AG04450 (cell line): ENCODE data around the gene SLCO2A1. TPM values are rescaled to one million over a fixed set of nuclear protein-coding genes. Genes with fewer than 3 reads are reported as not detected.
A peak's percentile ranks its signal among the peaks of the same experiment; 100 is the strongest.

Source experiments
- CTCF ChIA-PET: fragments of 300-600, 350-600 bp; formaldehyde crosslinking; extraction: SDS; loops from one replicate; lab custom pipeline; 2022; ENCODE audit warnings: antibody characterized with exemption, inconsistent platforms; lab: Charles Lee
- POLR2A ChIA-PET: fragments of 350-600 bp; formaldehyde crosslinking; extraction: SDS; loops from one replicate; lab custom pipeline; 2021; ENCODE audit warnings: antibody characterized with exemption, inconsistent platforms; lab: Yijun Ruan, JAX
- DNase-seq: peaks from one replicate; pipeline ENCODE4 v3.0.0-alpha.2; 2011; ENCODE audit warnings: low read depth, low spot score
- H3K27ac ChIP-seq: one replicate; pipeline ENCODE4 v1.5.1; 2012; ENCODE audit warnings: low read depth, low read length, control low read depth
- H3K27me3 ChIP-seq: one replicate; pipeline ENCODE4 v1.6.0; 2012; ENCODE audit warnings: low read length; ENCODE audit not compliant: control insufficient read depth, insufficient read depth
- H3K4me3 ChIP-seq: 2 replicates; pipeline ENCODE4 v1.5.1; 2011; ENCODE audit warnings: mild to moderate bottlenecking, low read depth, low read length, control low read depth
- H3K9me3 ChIP-seq: 2 replicates; pipeline ENCODE4 v1.5.1; 2012; ENCODE audit warnings: low read length; ENCODE audit not compliant: control insufficient read depth, insufficient read depth
- polyA plus RNA-seq: library from polyadenylated mRNA; depleted of rRNA; stranded (reverse); fragments of >200 nt; gene quantifications from 2 replicates; pipeline ENCODE4 v1.2.3, GENCODE V29; 2011
- TF ChIP-seq, protein P1 (sequence below): IDR thresholded peaks from 2 replicates; pipeline ENCODE4 v1.5.1; 2011; ENCODE audit warnings: low read depth, low read length, control low read depth, inconsistent platforms

SLCO2A1 gene
- polyA plus RNA-seq, 1 experiment, result 1.6 TPM

DNA sequence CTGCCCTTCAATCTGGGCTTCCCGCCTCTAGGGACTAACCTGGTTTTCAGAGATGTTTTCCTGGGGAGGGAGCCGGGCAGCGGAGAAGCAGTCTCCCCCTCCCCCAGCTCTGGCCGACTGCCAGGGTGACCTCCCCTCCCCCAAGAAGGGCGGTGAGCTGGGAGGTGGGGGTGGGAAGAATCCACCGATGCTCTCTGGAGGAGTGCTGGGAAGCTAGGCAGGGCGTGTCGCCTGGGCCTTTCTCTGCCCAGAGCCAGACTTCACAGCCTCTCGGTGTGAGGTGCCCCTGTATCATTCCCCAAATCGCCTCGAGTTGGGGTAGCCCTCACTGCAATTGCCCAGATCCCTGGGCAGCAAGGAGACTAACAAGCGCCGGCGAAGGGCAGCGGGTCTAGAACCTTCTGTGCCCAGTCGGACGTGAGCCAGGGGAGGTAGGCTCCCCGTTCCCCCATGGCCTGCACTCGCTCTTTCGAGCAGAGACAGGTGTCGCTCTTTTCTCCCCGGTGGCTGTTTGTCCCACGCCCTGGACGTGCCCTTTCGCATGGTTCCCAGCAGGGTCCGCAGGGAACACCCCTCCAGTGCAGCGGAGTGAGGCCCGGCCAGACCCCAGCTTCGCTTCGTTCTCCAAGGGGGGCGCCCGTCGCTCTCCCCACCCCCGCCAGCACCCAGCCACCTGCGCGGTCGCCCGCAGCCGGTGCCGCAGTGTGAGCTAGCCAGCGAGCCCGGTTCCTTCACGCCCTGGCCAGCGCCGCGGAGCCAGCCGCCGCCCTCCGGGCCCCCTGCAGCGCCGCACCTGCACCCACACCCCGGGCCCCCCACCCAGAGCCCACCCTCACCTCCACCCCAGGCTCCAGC is 135.1 kb downstream of the SLCO2A1 start:
- ChIA-PET CTCF (interaction anchor here (0.9 kb wide), 1 partner anchor 31 kb away, joined by 4 read pairs; no protein-coding TSS in a partner anchor), POLR2A (no interaction called here)
- no peak for DNase-seq
- Histone ChIP-seq H3K27me3 (peaks cover 50% of the 10 kb centered on the region), H3K9me3 (no peaks in the 10 kb centered on the region; the same call in 1 of the 2 replicates), H3K27ac (no peak overlapping the region), H3K4me3 (peak overlapping the region; percentile 68)
- TF ChIP-seq, protein P1, sequence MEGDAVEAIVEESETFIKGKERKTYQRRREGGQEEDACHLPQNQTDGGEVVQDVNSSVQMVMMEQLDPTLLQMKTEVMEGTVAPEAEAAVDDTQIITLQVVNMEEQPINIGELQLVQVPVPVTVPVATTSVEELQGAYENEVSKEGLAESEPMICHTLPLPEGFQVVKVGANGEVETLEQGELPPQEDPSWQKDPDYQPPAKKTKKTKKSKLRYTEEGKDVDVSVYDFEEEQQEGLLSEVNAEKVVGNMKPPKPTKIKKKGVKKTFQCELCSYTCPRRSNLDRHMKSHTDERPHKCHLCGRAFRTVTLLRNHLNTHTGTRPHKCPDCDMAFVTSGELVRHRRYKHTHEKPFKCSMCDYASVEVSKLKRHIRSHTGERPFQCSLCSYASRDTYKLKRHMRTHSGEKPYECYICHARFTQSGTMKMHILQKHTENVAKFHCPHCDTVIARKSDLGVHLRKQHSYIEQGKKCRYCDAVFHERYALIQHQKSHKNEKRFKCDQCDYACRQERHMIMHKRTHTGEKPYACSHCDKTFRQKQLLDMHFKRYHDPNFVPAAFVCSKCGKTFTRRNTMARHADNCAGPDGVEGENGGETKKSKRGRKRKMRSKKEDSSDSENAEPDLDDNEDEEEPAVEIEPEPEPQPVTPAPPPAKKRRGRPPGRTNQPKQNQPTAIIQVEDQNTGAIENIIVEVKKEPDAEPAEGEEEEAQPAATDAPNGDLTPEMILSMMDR, result no peak

- POLR2A ChIA-PET, result no interaction called here
- no peak overlapping the region for H3K4me3 ChIP-seq
- TF ChIP-seq, protein P1, result no peak
- peaks cover 46% of the 10 kb centered on the region for H3K27me3 ChIP-seq
- no peaks in the 10 kb centered on the region; the same call in 1 of the 2 replicates for H3K9me3 ChIP-seq
- CTCF ChIA-PET, result interaction anchor here (0.9 kb wide), 1 partner anchor 32 kb away, joined by 4 read pairs; no protein-coding TSS in a partner anchor
- no peak overlapping the region for H3K27ac ChIP-seq
- no peak for DNase-seq
Measured at GRCh38 chr3:133893683-133894352, 135.9 kb downstream of the SLCO2A1 start.

GRCh38 chr3:133892541-133893231 is 137.0 kb downstream of the SLCO2A1 start:
- POLR2A ChIA-PET, result no interaction called here
- TF ChIP-seq, protein P1, result no peak
- peaks cover 44% of the 10 kb centered on the region for H3K27me3 ChIP-seq
- H3K4me3 ChIP-seq, result no peak overlapping the region
- DNase-seq, result no peak
- CTCF ChIA-PET, result interaction anchor here (1.4 kb wide), 1 partner anchor 35 kb away, joined by 3 read pairs; no protein-coding TSS in a partner anchor
- no peak overlapping the region for H3K27ac ChIP-seq
- no peaks in the 10 kb centered on the region; the same call in 1 of the 2 replicates for H3K9me3 ChIP-seq

DNA sequence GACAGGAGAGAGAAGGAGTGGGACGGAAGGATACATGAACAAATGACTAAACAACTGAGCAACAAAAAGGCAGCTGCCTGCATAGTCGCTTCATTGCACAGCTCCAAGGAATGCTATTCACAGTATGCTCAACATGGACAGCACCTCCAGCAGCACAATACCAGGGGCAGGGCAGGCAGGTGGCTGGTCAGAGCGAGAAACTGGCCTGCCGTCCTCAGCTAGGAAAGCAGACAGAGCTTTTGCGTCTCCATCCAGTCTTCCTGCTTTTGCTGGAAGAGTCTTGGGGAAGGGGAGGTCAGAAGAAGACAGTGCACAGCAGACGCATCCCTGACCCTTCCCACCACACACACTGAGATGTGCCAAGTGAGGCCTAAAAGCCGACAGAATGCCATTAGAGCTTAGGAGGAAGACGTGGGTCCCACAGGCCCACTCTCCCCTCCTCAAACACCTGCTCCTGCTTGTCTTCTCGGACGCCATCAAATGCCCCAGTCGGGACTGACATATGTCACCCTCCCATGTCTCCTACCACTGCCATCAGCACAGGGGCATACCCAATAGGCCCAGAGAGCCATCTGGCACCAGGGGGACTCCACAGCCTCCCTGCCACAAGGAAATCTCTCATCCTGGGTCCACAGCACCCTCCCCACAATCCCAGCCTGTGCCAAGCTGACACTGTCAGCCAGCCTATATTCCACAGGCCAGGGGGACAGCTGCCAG is 137.9 kb downstream of the SLCO2A1 start:
- TF ChIP-seq, protein P1, result no peak
- ChIA-PET POLR2A (no interaction called here), CTCF (interaction anchor here (1.4 kb wide), 1 partner anchor 36 kb away, joined by 3 read pairs; no protein-coding TSS in a partner anchor)
- no peak for DNase-seq
- Histone ChIP-seq H3K27me3 (peaks cover 39% of the 10 kb centered on the region), H3K27ac (no peak overlapping the region), H3K4me3 (no peak overlapping the region), H3K9me3 (no peaks in the 10 kb centered on the region; the same call in 1 of the 2 replicates)
